ENCODE measurements around the gene DOK5. TPM values are rescaled to one million over a fixed set of nuclear protein-coding genes. Genes with fewer than 3 reads are reported as not detected.

The DOK5 gene
- total and polyA plus RNA-seq, 10 of the 15 experiments (the other 5 are each of a cell fraction or from before 2014, with no cell fraction given), result 0.03 TPM; not detected in 9

- SMC1A ChIA-PET (ENCODE audit: uncharacterized antibody, unreplicated experiment), result no interaction called here
- no peaks in the 10 kb centered on the region for H3K4me1 ChIP-seq (ENCODE audit: control insufficient read depth, insufficient read depth, low read length)
- WGBS (ENCODE audit: insufficient coverage, insufficient replicate concordance, low lambda C conversion rate, missing lambda C conversion rate), result 63% methylated on average over 8 of the region's 8 CpGs
- POLR2A ChIA-PET, result no interaction called here
- RAD21 ChIA-PET (ENCODE audit: unreplicated experiment), result no interaction called here
- H3K4me2 ChIP-seq (ENCODE audit: control insufficient read depth, insufficient read depth), result no peak overlapping the region
- in situ Hi-C loops (cut with MboI) (no loop called here), intact Hi-C loops (cut with micrococcal nuclease; ENCODE audit: unreplicated experiment) (no loop called here)
- no peak overlapping the region for H3K27ac ChIP-seq (ENCODE audit: control insufficient read depth, insufficient read depth)
- no peak overlapping the region for H3K9ac ChIP-seq (ENCODE audit: control insufficient read depth, insufficient read depth, low read length)
- H3K79me2 ChIP-seq (ENCODE audit: control insufficient read depth, insufficient read depth, low read length), result no peaks in the 10 kb centered on the region
- DNase-seq (ENCODE audit: low read depth, low spot score), result no peak
- BruUV-seq (replicated peaks), result no TSS peak
- H4K20me1 ChIP-seq (ENCODE audit: control insufficient read depth, insufficient read depth), result no peaks in the 10 kb centered on the region
- H2AFZ ChIP-seq (ENCODE audit: control insufficient read depth, low read depth, low read length), result no peak overlapping the region
- H3K27me3 ChIP-seq (replicated peaks in 1 of 2; ENCODE audit: control insufficient read depth in 2 of 2, insufficient read depth in 2 of 2, low read length in 1 of 2), result no peaks in the 10 kb centered on the region
- TF ChIP-seq BHLHE40 (IDR thresholded peaks at IDR 0.05; ENCODE audit: borderline replicate concordance in 1 of 2, low read depth in 2 of 2, low read length in 1 of 2) (no peak), RAD21 (IDR thresholded peaks at IDR 0.05; ENCODE audit: insufficient read depth, low read depth, low read length) (no peak), CHD4 (IDR thresholded peaks at IDR 0.05) (no peak), USF2 (IDR thresholded peaks at IDR 0.05; ENCODE audit: borderline replicate concordance, low read depth, low read length) (no peak), YY1 (IDR thresholded peaks at IDR 0.05; ENCODE audit: low read depth, low read length) (no peak), IRF3 (IDR thresholded peaks at IDR 0.05) (no peak), HDAC2 (IDR thresholded peaks at IDR 0.05) (no peak), CEBPZ (IDR thresholded peaks at IDR 0.05; ENCODE audit: low read depth, low read length) (no peak), ZNF592 (IDR thresholded peaks at IDR 0.05) (no peak), HCFC1 (IDR thresholded peaks at IDR 0.05; ENCODE audit: low read length) (no peak), SREBF1 (IDR thresholded peaks at IDR 0.05; ENCODE audit: low read length) (no peak), CBX3 (IDR thresholded peaks at IDR 0.05; ENCODE audit: borderline replicate concordance, low read depth) (no peak), TBL1XR1 (IDR thresholded peaks at IDR 0.05; ENCODE audit: low read depth, low read length) (no peak), NFIC (IDR thresholded peaks at IDR 0.05; ENCODE audit: low read depth, low read length) (no peak)
- CTCF ChIA-PET, result no interaction called here
- no peak overlapping the region for H3K4me3 ChIP-seq
- no peak for FAIRE-seq
- no peaks in the 10 kb centered on the region for H3K36me3 ChIP-seq (ENCODE audit: control insufficient read depth in 2 of 2, insufficient read depth in 2 of 2, low read length in 1 of 2)
- ATAC-seq, result no peak
- H3K9me3 ChIP-seq (replicated peaks; ENCODE audit: control insufficient read depth, insufficient read depth, low read length), result no peaks in the 10 kb centered on the region
Measured at GRCh38 chr20:54548849-54549248, 73.5 kb downstream of the DOK5 start.
